Astrocyte (in vitro differentiated cells and primary cell): Measurements from ENCODE around the gene FZD7.

ENCODE experiments used
- EZH2 ChIP-seq: IDR thresholded peaks from 2 replicates; pipeline ENCODE4 v1.6.1; 2012; ENCODE audit warnings: mild to moderate bottlenecking, low read length, inconsistent platforms; ENCODE audit not compliant: insufficient read depth
- TF ChIP-seq, protein P1 (sequence below): IDR thresholded peaks from 2 replicates; pipeline ENCODE4 v1.5.1; 2011; ENCODE audit warnings: low read depth, mild to moderate bottlenecking, inconsistent platforms, low read length, moderate library complexity; ENCODE audit not compliant: insufficient read depth

DNA sequence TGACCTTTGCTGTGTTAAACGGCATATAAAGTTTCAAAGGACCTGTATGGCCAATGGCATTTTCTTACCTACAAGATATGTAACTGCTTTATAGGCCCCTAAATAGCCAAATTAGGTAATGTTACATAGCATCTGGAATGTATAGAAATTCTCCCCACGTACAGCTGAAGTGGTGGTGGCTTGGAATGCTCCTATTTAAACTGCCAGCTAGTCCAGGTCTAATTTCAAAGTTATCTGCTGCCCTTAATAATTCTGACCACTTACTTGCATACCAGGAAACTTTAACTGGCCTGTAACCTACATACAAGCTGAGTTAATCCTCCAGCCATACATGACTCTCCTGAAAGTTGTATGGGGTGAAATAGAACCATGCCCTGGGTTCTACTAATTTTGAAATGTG lies 40.7 kb downstream of the FZD7 start:
- TF ChIP-seq, protein P1, sequence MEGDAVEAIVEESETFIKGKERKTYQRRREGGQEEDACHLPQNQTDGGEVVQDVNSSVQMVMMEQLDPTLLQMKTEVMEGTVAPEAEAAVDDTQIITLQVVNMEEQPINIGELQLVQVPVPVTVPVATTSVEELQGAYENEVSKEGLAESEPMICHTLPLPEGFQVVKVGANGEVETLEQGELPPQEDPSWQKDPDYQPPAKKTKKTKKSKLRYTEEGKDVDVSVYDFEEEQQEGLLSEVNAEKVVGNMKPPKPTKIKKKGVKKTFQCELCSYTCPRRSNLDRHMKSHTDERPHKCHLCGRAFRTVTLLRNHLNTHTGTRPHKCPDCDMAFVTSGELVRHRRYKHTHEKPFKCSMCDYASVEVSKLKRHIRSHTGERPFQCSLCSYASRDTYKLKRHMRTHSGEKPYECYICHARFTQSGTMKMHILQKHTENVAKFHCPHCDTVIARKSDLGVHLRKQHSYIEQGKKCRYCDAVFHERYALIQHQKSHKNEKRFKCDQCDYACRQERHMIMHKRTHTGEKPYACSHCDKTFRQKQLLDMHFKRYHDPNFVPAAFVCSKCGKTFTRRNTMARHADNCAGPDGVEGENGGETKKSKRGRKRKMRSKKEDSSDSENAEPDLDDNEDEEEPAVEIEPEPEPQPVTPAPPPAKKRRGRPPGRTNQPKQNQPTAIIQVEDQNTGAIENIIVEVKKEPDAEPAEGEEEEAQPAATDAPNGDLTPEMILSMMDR = no peak
- no peak for TF ChIP-seq EZH2
